Endodermal cell (in vitro differentiated cells): ENCODE data around the gene UNC93B1. TPM values are rescaled to one million over a fixed set of nuclear protein-coding genes. Genes with fewer than 3 reads are reported as not detected.

Source experiments
- DNase-seq: peaks from one replicate; pipeline ENCODE4 v3.0.0-alpha.2; 2017
- H3K27ac ChIP-seq: 2 replicates; pipeline ENCODE4 v1.5.1; 2013; ENCODE audit warnings: mild to moderate bottlenecking, low read depth, low read length, moderate library complexity
- H3K27me3 ChIP-seq: 2 replicates; pipeline ENCODE4 v1.6.1; 2013; ENCODE audit warnings: mild to moderate bottlenecking, low read length, moderate library complexity; ENCODE audit not compliant: insufficient read depth, control insufficient read depth, poor library complexity, severe bottlenecking
- H3K36me3 ChIP-seq: 2 replicates; pipeline ENCODE4 v1.7.0; 2013; ENCODE audit warnings: mild to moderate bottlenecking, low read length, moderate library complexity; ENCODE audit not compliant: control insufficient read depth, insufficient read depth
- H3K4me1 ChIP-seq: one replicate; pipeline ENCODE4 v1.7.0; 2013; ENCODE audit warnings: low read length; ENCODE audit not compliant: control insufficient read depth, insufficient read depth
- H3K4me3 ChIP-seq: 2 replicates; pipeline ENCODE4 v1.5.1; 2013; ENCODE audit warnings: mild to moderate bottlenecking, low read length, moderate library complexity
- H3K9ac ChIP-seq: 2 replicates; pipeline ENCODE4 v1.6.1; 2013; ENCODE audit warnings: mild to moderate bottlenecking, low read length, moderate library complexity; ENCODE audit not compliant: poor library complexity, severe bottlenecking; ENCODE audit errors: extremely low read depth
- H3K9me3 ChIP-seq: 2 replicates; pipeline ENCODE4 v1.6.1; 2013; ENCODE audit warnings: mild to moderate bottlenecking, low read length, moderate library complexity; ENCODE audit not compliant: control insufficient read depth
- H3K27ac Mint-ChIP-seq: 2 replicates; pipeline ENCODE4 v1.8.0; 2020; ENCODE audit warnings: mixed read lengths
- H3K27me3 Mint-ChIP-seq: 2 replicates; pipeline ENCODE4 v1.8.0; 2021; ENCODE audit warnings: mild to moderate bottlenecking, mixed read lengths; ENCODE audit not compliant: insufficient read depth
- H3K36me3 Mint-ChIP-seq: 2 replicates; pipeline ENCODE4 v1.8.0; 2020; ENCODE audit warnings: low read depth, mixed read lengths
- H3K4me1 Mint-ChIP-seq: 2 replicates; pipeline ENCODE4 v1.8.0; 2020; ENCODE audit warnings: mixed read lengths
- H3K4me3 Mint-ChIP-seq: 2 replicates; pipeline ENCODE4 v1.8.0; 2020; ENCODE audit warnings: mild to moderate bottlenecking, moderate library complexity, mixed read lengths
- H3K9me3 Mint-ChIP-seq: 2 replicates; pipeline ENCODE4 v1.8.0; 2020; ENCODE audit warnings: mild to moderate bottlenecking, mixed read lengths
- CTCF ChIP-seq: fragments of 200-600 bp; sonication (generic); conservative IDR thresholded peaks from 2 replicates; pipeline ENCODE4 v1.5.0; 2021; ENCODE audit warnings: antibody characterized with exemption, mild to moderate bottlenecking
- WGBS, 2 experiments: methylation state at CpG; one replicate each; pipeline versions ENCODE4 v1.1.5 to v1.1.7; 2013; ENCODE audit warnings: missing lambda C conversion rate in 2 of 2, mixed read lengths in 1 of 2; ENCODE audit not compliant: insufficient coverage in 1 of 2, insufficient read length in 1 of 2; 5-methylcytosine and 5-hydroxymethylcytosine counted together
- total RNA-seq, 2 donors: library from RNA; stranded (reverse); fragmentation: NEBNext Ultra II Directional in 1 of 2; extraction: Animal tissue kit (Norgen Biotek cat#: 25700) in 1 of 2; gene quantifications; 2 replicates in 1 of 2; 3 replicates in 1 of 2; pipeline ENCODE4 v1.2.1, GENCODE V29; 2021

Gene UNC93B1
- total RNA-seq, 2 donors from 2014 or later: 27.1 to 32.0 TPM

- Histone ChIP-seq H3K4me3 (no peak overlapping the region), H3K9me3 (no peaks in the 10 kb centered on the region), H3K4me1 (no peaks in the 10 kb centered on the region), H3K27me3 (no peaks in the 10 kb centered on the region), H3K36me3 (no peaks in the 10 kb centered on the region), H3K27ac (no peak overlapping the region), H3K9ac (no peak overlapping the region)
- Mint-ChIP-seq H3K4me1 (peaks cover 6% of the 10 kb centered on the region), H3K9me3 (no peaks in the 10 kb centered on the region), H3K36me3 (no peaks in the 10 kb centered on the region), H3K27ac (no peak overlapping the region), H3K27me3 (no peaks in the 10 kb centered on the region), H3K4me3 (no peak overlapping the region)
- no peak for DNase-seq
- no peak for TF ChIP-seq CTCF
- 82 to 86% methylated on average over 6 to 13 of the region's 13 CpGs for WGBS, 2 experiments
Observed at GRCh38 chr11:68016161-68016903, 12.4 kb upstream of the UNC93B1 start.

GRCh38 chr11:68015467-68015866 lies 11.6 kb upstream of the UNC93B1 start:
- Histone ChIP-seq H3K9ac (no peak overlapping the region), H3K9me3 (no peaks in the 10 kb centered on the region), H3K27me3 (no peaks in the 10 kb centered on the region), H3K4me1 (no peaks in the 10 kb centered on the region), H3K4me3 (no peak overlapping the region), H3K36me3 (no peaks in the 10 kb centered on the region), H3K27ac (no peak overlapping the region)
- no peak for TF ChIP-seq CTCF
- WGBS, 2 experiments: 96% methylated on average over 6 to 8 of the region's 8 CpGs
- DNase-seq: no peak
- Mint-ChIP-seq H3K36me3 (no peaks in the 10 kb centered on the region), H3K4me1 (peaks cover under 1% of the 10 kb centered on the region), H3K9me3 (no peaks in the 10 kb centered on the region), H3K27ac (no peak overlapping the region), H3K27me3 (no peaks in the 10 kb centered on the region), H3K4me3 (no peak overlapping the region)

GRCh38 chr11:68014947-68015447 lies 11.1 kb upstream of the UNC93B1 start:
- no peak for TF ChIP-seq CTCF
- Histone ChIP-seq H3K27me3 (no peaks in the 10 kb centered on the region), H3K9ac (no peak overlapping the region), H3K4me1 (no peaks in the 10 kb centered on the region), H3K9me3 (no peaks in the 10 kb centered on the region), H3K27ac (no peak overlapping the region), H3K36me3 (no peaks in the 10 kb centered on the region), H3K4me3 (no peak overlapping the region)
- Mint-ChIP-seq H3K9me3 (no peaks in the 10 kb centered on the region), H3K4me3 (no peak overlapping the region), H3K27me3 (no peaks in the 10 kb centered on the region), H3K36me3 (no peaks in the 10 kb centered on the region), H3K27ac (no peak overlapping the region), H3K4me1 (no peaks in the 10 kb centered on the region)
- WGBS, 2 experiments: 94 to 97% methylated on average over 6 to 19 of the region's 19 CpGs
- DNase-seq: no peak
